ENCODE results near the gene ITPR3. TPM values are rescaled to one million over a fixed set of nuclear protein-coding genes. Genes with fewer than 3 reads are reported as not detected.

Gene ITPR3
- total and polyA plus RNA-seq, 2 donors (not counting 3 experiments of a cell fraction or from before 2014, with no cell fraction given), result 28.8 to 52.2 TPM

- no peak for TF ChIP-seq GATA2 (IDR thresholded peaks at IDR 0.05; ENCODE audit: insufficient read depth, insufficient read length, low read depth, low read length)
- no peak for TF ChIP-seq FOS (IDR thresholded peaks at IDR 0.05; ENCODE audit: borderline replicate concordance, insufficient read depth, low read length)
- no peak for TF ChIP-seq POLR2AphosphoS5 (IDR thresholded peaks at IDR 0.05; ENCODE audit: insufficient read depth, low read depth, low read length)
- TF ChIP-seq MYC (IDR thresholded peaks at IDR 0.05; ENCODE audit: low read depth, low read length), result no peak
- TF ChIP-seq JUN (IDR thresholded peaks at IDR 0.05; ENCODE audit: borderline replicate concordance, insufficient read depth, insufficient read length, low read depth), result no peak
- TF ChIP-seq EZH2 (IDR thresholded peaks at IDR 0.05; ENCODE audit: borderline replicate concordance, low read depth, low read length, severe bottlenecking), result no peak
- no peak for TF ChIP-seq CTCF (IDR thresholded peaks at IDR 0.05; ENCODE audit: extremely low read depth in 1 of 2, insufficient read depth in 1 of 2, low read depth in 1 of 2, low read length in 2 of 2)
- TF ChIP-seq POLR2A (IDR thresholded peaks at IDR 0.05; ENCODE audit: low read depth, low read length), result no peak
- no peak for TF ChIP-seq MAX (IDR thresholded peaks at IDR 0.05; ENCODE audit: insufficient read depth, insufficient read length)
- ChIA-PET CTCF (interaction anchor here (1.0 to 7.0 kb wide), 7 partner anchors 36 to 176 kb away, joined by 3 to 97 read pairs (median 4); no protein-coding TSS in a partner anchor), POLR2A (no interaction called here)
- FAIRE-seq, result no peak
- H3K36me3 ChIP-seq (ENCODE audit: control insufficient read depth in 2 of 2, extremely low read depth in 1 of 2, insufficient read depth in 2 of 2, low read length in 2 of 2), result no peaks in the 10 kb centered on the region
- H3K79me2 ChIP-seq (ENCODE audit: control insufficient read depth, insufficient read depth, low read length), result no peaks in the 10 kb centered on the region
- intact Hi-C loops (cut with micrococcal nuclease), result no loop called here
- dilution Hi-C loops (cut with MboI; ENCODE audit: extremely low pct_ligation_motif_present, low sequenced_read_pairs), result no loop called here
- peak overlapping the region; percentile 89 for H2AFZ ChIP-seq (ENCODE audit: low read depth, low read length)
- H3K4me3 ChIP-seq (replicated peaks in 1 of 3; ENCODE audit: insufficient read depth in 1 of 3, low read depth in 1 of 3, low read length in 3 of 3), result no peak overlapping the region
- no peaks in the 10 kb centered on the region for H3K9me1 ChIP-seq (replicated peaks; ENCODE audit: control insufficient read depth, extremely low read depth, insufficient read depth, low read length)
- H3K4me1 ChIP-seq (ENCODE audit: control insufficient read depth, extremely low read depth, insufficient read depth, low read length), result peaks cover 24% of the 10 kb centered on the region
- no peaks in the 10 kb centered on the region for H3K27me3 ChIP-seq (ENCODE audit: control insufficient read depth in 2 of 2, insufficient read depth in 2 of 2, low read length in 2 of 2)
- H3K9me3 ChIP-seq (replicated peaks; ENCODE audit: control insufficient read depth, insufficient read depth, low read length), result no peaks in the 10 kb centered on the region
- H3K27ac ChIP-seq (ENCODE audit: insufficient read depth, low read depth, low read length), result no peak overlapping the region
- DNase-seq (ENCODE audit: low read depth, low spot score), result no peak
- no peak overlapping the region for H3K4me2 ChIP-seq (ENCODE audit: insufficient read depth, low read length)
- H4K20me1 ChIP-seq (replicated peaks; ENCODE audit: control insufficient read depth, extremely low read depth, insufficient read depth, low read length), result no peaks in the 10 kb centered on the region
- BruUV-seq (replicated peaks), result no TSS peak
- no peak overlapping the region for H3K9ac ChIP-seq (replicated peaks; ENCODE audit: extremely low read depth, insufficient read depth, low read length)
Measured at GRCh38 chr6:33586108-33586640, 34.9 kb upstream of the ITPR3 start.

All from endothelial cell of umbilical vein (primary cell).